ENCODE measurements around the gene RSRC1. TPM values are rescaled to one million over a fixed set of nuclear protein-coding genes. Genes with fewer than 3 reads are reported as not detected.

Gene RSRC1, protein sequence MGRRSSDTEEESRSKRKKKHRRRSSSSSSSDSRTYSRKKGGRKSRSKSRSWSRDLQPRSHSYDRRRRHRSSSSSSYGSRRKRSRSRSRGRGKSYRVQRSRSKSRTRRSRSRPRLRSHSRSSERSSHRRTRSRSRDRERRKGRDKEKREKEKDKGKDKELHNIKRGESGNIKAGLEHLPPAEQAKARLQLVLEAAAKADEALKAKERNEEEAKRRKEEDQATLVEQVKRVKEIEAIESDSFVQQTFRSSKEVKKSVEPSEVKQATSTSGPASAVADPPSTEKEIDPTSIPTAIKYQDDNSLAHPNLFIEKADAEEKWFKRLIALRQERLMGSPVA
- 10 to 100 TPM; 31.2 to 35.1 TPM for total RNA-seq

DNA sequence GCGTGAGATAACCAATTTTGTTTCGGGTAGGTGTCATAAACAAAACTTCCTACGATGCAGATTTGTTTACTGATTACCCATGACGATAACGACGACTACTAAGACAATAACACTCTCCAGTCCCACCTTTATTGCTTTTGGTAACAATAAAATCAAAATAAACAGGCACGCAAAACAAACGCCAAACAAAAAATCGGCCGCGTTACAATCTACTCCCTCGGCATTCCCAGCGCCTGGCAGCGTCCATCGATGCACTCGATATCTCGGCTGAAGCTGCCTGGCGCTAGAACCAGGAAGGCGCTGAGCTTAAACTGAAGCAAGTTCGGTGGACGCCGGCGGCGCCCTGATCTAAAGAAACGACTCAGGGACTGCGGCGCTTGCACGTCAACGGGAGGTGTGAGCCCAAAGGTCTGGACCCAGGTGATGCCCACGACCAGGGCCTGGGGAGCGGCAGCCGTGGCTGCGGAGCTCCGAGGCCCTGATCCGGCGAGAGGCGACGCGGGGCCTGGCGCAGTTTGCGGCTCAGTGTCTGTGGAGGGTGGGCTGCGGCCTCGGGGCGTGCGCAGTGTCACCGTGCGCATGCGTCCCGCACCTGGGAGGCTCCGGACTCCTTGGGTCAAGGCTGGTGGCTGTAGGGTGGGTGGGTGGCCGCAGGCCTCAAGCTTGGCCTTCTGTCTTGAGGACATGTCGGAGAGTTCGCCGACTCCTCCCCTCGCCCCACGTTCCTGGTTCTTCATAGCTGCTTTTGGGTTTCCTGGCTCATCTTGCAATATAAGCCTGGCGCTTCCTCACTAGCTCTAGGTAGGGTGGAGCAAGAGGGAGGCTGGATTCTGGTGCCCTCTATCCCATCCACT lies at the start of gene RSRC1:
TSS of gene RSRC1 (plus strand) at position 286 of the 854 bp plus-strand sequence. CDS start 12,016 bp downstream, outside the sequence.

DNA sequence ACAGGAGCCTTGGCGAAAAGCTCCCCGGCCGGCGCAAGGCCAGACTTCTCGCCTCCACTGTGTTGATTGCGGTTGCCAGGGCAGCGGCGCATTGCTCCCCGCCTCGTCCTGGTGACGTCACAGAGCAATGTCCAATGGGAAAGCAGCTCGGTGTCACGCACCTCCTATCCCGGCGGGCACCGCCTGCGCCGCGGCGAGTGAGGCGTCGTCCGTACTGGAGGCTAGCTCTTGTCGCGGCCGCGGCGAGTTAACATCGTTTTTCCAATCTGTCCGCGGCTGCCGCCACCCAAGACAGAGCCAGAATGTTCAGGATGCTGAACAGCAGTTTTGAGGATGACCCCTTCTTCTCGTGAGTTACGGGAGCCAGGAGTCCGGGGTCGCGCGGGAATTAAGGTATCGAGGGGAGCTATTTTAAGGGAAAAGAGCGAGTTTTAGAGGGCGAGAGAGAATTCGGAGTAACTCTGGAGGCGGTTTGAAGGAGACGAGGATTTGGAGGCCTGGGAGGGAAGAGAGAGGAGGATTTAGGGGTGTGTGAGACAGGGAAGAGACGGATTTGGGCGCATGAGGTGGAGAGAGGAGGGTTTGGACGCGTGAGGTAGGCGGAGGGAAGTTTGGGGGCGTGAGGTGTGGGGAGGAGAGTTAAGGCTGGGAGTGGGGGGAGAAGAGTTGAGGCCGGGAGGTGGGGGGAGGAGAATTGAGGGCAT lies 461.3 kb downstream of the RSRC1 start, which contains the start of gene MLF1:
TSS of gene MLF1 (plus strand) at position 196 of the 704 bp plus-strand sequence. CDS start at position 303, 107 bp downstream.

Other genes starting within 250 kb of the RSRC1 start
- not detected for gene SHOX2, start 3.7 kb upstream of the RSRC1 start, total RNA-seq

Data from activated naive CD4-positive, alpha-beta T cell treated with anti-CD3 and anti-CD28 coated beads, Interleukin-2, amount 10 ng/mL, durations not matched to agents 5 hours and 36 hours (primary cell).